ENCODE measurements around the gene ADAP1. TPM values are rescaled to one million over a fixed set of nuclear protein-coding genes. Genes with fewer than 3 reads are reported as not detected.
A peak's percentile ranks its signal among the peaks of the same experiment; 100 is the strongest.
"Not testable (repeated sequence)": the region's sequence is repeated elsewhere in the genome, so short reads cannot be mapped to it uniquely, and the experiment has no call there.

The ADAP1 gene
- total RNA-seq, 1 donor from 2014 or later: 11.9 TPM

DNA sequence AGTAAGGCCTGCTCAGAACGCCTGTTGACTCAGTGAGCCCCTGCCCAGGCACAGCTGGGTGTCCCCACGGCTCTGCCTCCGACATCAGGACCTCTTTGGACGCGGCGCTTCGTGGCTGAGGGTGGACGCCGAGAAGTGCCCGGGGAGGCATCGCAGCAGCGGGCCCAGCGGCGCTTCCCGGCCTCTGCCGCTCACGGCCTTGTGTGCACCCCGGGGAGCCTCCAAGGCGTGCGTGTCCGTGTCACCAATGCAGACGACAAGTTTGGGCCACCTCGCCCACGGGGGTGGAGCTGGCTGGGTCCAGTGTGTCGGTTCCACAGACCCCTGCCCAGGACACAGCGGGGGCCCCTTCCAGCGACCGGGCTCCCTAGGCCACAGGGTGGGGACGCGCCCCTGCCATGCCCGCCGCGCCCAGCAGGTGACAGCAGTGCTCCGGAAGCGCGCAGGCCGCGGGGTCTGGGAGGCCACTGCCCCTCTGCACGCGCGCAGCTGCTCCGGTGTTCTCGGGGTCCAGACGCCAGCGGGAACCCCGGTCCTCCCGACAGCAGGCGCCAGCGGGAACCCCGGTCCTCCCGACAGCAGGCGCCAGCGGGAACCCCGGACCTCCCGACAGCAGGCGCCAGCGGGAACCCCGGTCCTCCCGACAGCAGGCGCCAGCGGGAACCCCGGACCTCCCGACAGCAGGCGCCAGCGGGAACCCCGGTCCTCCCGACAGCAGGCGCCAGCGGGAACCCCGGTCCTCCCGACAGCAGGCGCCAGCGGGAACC is 45.7 kb downstream of the ADAP1 start:
- ChIA-PET CTCF (interaction anchor here (0.9 to 2.6 kb wide), 5 partner anchors 21 to 268 kb away, joined by 3 to 10 read pairs (median 6); no protein-coding TSS in a partner anchor), POLR2A (interaction anchor here (1.1 to 2.4 kb wide), 6 partner anchors 14 to 84 kb away, joined by 3 to 17 read pairs (median 10); partner anchors contain the start of gene COX19)
- not testable (repeated sequence) for H3K27ac Mint-ChIP-seq; H3K4me3 Mint-ChIP-seq; H3K27me3 Mint-ChIP-seq; H3K9me3 Mint-ChIP-seq; H3K36me3 Mint-ChIP-seq (ENCODE audit: low read depth)
- TF ChIP-seq, protein P1, sequence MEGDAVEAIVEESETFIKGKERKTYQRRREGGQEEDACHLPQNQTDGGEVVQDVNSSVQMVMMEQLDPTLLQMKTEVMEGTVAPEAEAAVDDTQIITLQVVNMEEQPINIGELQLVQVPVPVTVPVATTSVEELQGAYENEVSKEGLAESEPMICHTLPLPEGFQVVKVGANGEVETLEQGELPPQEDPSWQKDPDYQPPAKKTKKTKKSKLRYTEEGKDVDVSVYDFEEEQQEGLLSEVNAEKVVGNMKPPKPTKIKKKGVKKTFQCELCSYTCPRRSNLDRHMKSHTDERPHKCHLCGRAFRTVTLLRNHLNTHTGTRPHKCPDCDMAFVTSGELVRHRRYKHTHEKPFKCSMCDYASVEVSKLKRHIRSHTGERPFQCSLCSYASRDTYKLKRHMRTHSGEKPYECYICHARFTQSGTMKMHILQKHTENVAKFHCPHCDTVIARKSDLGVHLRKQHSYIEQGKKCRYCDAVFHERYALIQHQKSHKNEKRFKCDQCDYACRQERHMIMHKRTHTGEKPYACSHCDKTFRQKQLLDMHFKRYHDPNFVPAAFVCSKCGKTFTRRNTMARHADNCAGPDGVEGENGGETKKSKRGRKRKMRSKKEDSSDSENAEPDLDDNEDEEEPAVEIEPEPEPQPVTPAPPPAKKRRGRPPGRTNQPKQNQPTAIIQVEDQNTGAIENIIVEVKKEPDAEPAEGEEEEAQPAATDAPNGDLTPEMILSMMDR (IDR thresholded peaks at IDR 0.05): peak; percentile 72
- DNase-seq (peak; percentile 80), ATAC-seq (ENCODE audit: low read depth) (peak; percentile 82)
- peaks cover 15% of the 10 kb centered on the region for H3K4me1 Mint-ChIP-seq
- intact Hi-C loops (cut with micrococcal nuclease): loop anchor here (1.0 kb wide), 4 partner anchors 46 to 268 kb away; partner anchors contain the start of gene ADAP1

DNA sequence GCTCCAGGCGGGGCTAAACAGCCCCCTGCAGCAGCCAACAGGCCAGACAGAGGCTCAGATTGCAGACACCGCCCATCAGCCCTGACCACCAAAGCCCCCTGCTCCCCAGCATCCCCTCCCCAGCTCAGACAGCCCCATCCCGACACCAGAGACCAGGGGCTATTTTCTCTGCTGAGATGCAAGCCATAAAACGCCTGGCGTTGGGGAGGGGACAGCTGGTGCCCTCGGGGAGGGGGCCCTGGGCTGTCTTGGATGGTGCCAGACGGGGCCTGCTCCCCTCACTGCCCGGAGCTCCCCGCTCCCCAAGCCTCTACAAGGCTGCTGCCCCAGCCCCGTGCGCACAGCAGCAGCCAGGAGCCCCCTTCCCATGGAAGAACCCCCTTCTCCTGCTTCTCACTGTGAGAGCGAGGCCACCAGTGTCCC is 46.3 kb downstream of the ADAP1 start:
- Mint-ChIP-seq H3K27ac (no peak overlapping the region), H3K36me3 (ENCODE audit: low read depth) (no peaks in the 10 kb centered on the region), H3K27me3 (peaks cover 2% of the 10 kb centered on the region), H3K4me3 (no peak overlapping the region), H3K9me3 (no peaks in the 10 kb centered on the region), H3K4me1 (peaks cover 15% of the 10 kb centered on the region)
- CTCF ChIA-PET: interaction anchor here (0.9 to 2.6 kb wide), 5 partner anchors 22 to 268 kb away, joined by 3 to 10 read pairs (median 6); no protein-coding TSS in a partner anchor
- DNase-seq: no peak
- POLR2A ChIA-PET: interaction anchor here (0.6 to 2.4 kb wide), 4 partner anchors 15 to 85 kb away, joined by 3 to 11 read pairs (median 4); partner anchors contain the start of gene COX19
- TF ChIP-seq, protein P1 (IDR thresholded peaks at IDR 0.05): no peak
- no peak for ATAC-seq (ENCODE audit: low read depth)
- intact Hi-C loops (cut with micrococcal nuclease): loop anchor here (1.0 kb wide), 4 partner anchors 46 to 268 kb away; partner anchors contain the start of gene ADAP1

DNA sequence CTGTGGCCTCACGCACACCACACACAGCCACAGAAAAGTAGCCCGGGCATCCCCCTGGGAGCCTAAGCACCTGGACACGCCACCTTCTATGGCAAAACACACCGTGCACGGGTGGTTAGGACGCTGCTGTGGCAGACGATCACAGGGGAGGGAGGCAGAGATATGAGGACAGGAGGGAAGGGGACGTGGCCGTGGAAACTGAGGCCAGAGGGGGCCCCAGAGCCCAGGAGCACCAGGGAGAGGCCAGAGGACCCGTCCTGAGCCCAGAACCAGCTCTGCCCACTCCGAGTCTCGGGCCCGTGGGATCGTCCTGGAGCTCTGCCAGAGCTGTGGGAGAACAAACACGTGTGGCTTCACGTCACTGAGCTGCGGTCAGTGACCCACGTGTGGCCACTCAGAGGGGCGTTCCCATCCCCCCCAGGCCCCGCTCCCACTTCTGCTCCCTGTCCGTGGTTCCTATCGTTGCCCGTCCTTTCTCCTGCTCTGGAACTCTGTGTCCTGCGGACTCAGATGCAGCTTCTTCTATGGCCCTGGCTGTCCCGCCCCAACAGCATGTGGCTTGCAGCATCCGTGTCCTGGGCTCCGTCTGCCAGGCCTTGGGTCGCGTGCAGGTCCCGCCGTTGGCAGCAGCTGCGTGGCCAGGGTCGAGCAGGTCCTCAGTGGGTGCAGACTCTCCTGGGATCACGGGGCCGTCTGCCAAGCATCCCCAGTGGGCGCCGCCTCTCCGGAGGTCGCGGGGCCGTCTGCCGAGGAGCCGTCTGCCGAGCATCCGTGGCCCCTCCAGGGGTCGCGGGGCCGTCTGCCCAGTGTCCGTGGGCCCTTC is 47.1 kb downstream of the ADAP1 start:
- Mint-ChIP-seq H3K36me3 (ENCODE audit: low read depth) (no peaks in the 10 kb centered on the region), H3K9me3 (no peaks in the 10 kb centered on the region), H3K27me3 (peaks cover 2% of the 10 kb centered on the region), H3K4me3 (no peak overlapping the region), H3K27ac (no peak overlapping the region), H3K4me1 (peaks cover 15% of the 10 kb centered on the region)
- intact Hi-C loops (cut with micrococcal nuclease): no loop called here
- CTCF ChIA-PET: interaction anchor here (0.5 to 1.6 kb wide), 3 partner anchors 49 to 267 kb away, joined by 3 to 6 read pairs (median 4); no protein-coding TSS in a partner anchor
- POLR2A ChIA-PET: interaction anchor here (0.5 to 2.4 kb wide), 4 partner anchors 16 to 270 kb away, joined by 3 to 11 read pairs (median 4); partner anchors contain the start of gene COX19
- ATAC-seq (ENCODE audit: low read depth) (no peak), DNase-seq (no peak)
- TF ChIP-seq, protein P1 (IDR thresholded peaks at IDR 0.05): no peak

DNA sequence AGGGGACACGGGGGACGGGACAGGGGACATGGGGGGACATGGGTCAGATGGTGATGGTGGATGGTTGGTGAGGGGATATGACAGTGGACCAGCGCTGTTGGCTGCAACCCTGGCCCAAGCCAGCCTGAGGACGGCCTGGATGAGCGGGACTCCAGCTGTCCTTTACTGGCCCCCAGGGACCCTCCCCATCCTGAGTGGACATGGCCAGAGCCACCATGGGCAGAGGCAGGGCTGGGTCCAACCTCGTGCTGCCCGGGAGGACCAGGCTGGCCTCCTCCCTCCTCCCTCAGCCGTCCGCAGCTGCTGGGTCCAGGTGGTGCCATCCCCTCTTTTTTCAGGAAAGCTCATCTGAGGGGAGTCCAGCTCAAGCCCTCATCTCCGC is 47.7 kb downstream of the ADAP1 start:
- no peak overlapping the region for H3K4me3 Mint-ChIP-seq
- ATAC-seq (ENCODE audit: low read depth) (no peak), DNase-seq (no peak)
- ChIA-PET CTCF (interaction anchor here (1.0 kb wide), 1 partner anchor 268 kb away, joined by 3 read pairs; no protein-coding TSS in a partner anchor), POLR2A (interaction anchor here (1.4 to 2.4 kb wide), 2 partner anchors 17 to 68 kb away, joined by 4 to 11 read pairs; partner anchors contain the start of gene COX19)
- H3K36me3 Mint-ChIP-seq (ENCODE audit: low read depth): no peaks in the 10 kb centered on the region
- intact Hi-C loops (cut with micrococcal nuclease): no loop called here
- H3K27ac Mint-ChIP-seq: no peak overlapping the region
- H3K27me3 Mint-ChIP-seq: peaks cover 2% of the 10 kb centered on the region
- H3K9me3 Mint-ChIP-seq: no peaks in the 10 kb centered on the region
- TF ChIP-seq, protein P1 (IDR thresholded peaks at IDR 0.05): no peak
- peaks cover 15% of the 10 kb centered on the region for H3K4me1 Mint-ChIP-seq
